Cardiac fibroblast (primary cell): ENCODE measurements around the gene TARBP1.
"Not testable (repeated sequence)": the region's sequence is repeated elsewhere in the genome, so short reads cannot be mapped to it uniquely, and the experiment has no call there.

Source experiments
- DNase-seq, 2 donors: peaks; one replicate each; pipeline versions ENCODE4 v3.0.0 to v3.0.0-alpha.2; 2010; ENCODE audit warnings: low read depth in 2 of 2
- H3K4me3 ChIP-seq, 2 donors: replicated peaks in 1 of 2; 1 replicate in 1 of 2; 2 replicates in 1 of 2; pipeline ENCODE4 v1.5.1; 2011; ENCODE audit warnings: low read depth in 2 of 2, low read length in 2 of 2, mild to moderate bottlenecking in 2 of 2, moderate library complexity in 1 of 2
- CTCF ChIP-seq: IDR thresholded peaks from one replicate; pipeline ENCODE4 v1.5.1; 2011; ENCODE audit warnings: low read depth, mild to moderate bottlenecking, low read length, inconsistent platforms

Gene TARBP1

GRCh38 chr1:234521836-234522235 lies 42.9 kb upstream of the TARBP1 start:
- H3K4me3 ChIP-seq, result no peak overlapping the region
- no peak for DNase-seq
- TF ChIP-seq CTCF, result no peak

GRCh38 chr1:234520908-234521817 lies 42.2 kb upstream of the TARBP1 start:
- no peak for DNase-seq
- TF ChIP-seq CTCF, result no peak
- H3K4me3 ChIP-seq, result no peak overlapping the region

- DNase-seq, result no peak
- no peak overlapping the region for H3K4me3 ChIP-seq
- no peak for TF ChIP-seq CTCF
Measured at GRCh38 chr1:234519506-234519905, 40.5 kb upstream of the TARBP1 start.

- DNase-seq, result no peak
- no peak overlapping the region for H3K4me3 ChIP-seq
- TF ChIP-seq CTCF, result no peak
Measured at GRCh38 chr1:234518876-234519275, 39.9 kb upstream of the TARBP1 start.

- not testable (repeated sequence) for H3K4me3 ChIP-seq, DNase-seq
Measured at GRCh38 chr1:234518086-234518485, 39.1 kb upstream of the TARBP1 start.

- no peak for DNase-seq
- H3K4me3 ChIP-seq, result no peak overlapping the region
Measured at GRCh38 chr1:234517110-234517802, 38.3 kb upstream of the TARBP1 start.

More at GRCh38 chr1:234517110-234517802, 38.3 kb upstream of the TARBP1 start:
- no peak for TF ChIP-seq CTCF
